HepG2 (cell line): ENCODE results near the gene TSPAN2. TPM values are rescaled to one million over a fixed set of nuclear protein-coding genes. Genes with fewer than 3 reads are reported as not detected.

Experiments
- ATAC-seq: fragments of 200-7000 bp; cut with Tn5 transposase; 3 replicates; pipeline ENCODE4 v1.9.1; 2020; ENCODE audit warnings: mild to moderate bottlenecking, moderate library complexity
- BruUV-seq: library from RNA; stranded (reverse); fragments of 400-500 nt; replicated peaks from 2 replicates; lab custom pipeline; 2021; lab: Mats Ljungman, UMichigan
- CTCF ChIA-PET: fragments of 300-600 bp; formaldehyde crosslinking; extraction: SDS; loops from one replicate; lab custom pipeline; 2021; ENCODE audit warnings: low total read pairs, inconsistent platforms, low intra/inter-chr PET ratio; lab: Yijun Ruan, JAX
- POLR2A ChIA-PET: fragments of 350-600 bp; sonication (Branson Sonifier 250); formaldehyde crosslinking; loops from one replicate; lab custom pipeline; 2020; ENCODE audit warnings: antibody characterized with exemption, inconsistent platforms; lab: Yijun Ruan, JAX
- DNase-seq: peaks from one replicate; pipeline ENCODE4 v3.0.0-alpha.2; 2015; ENCODE audit warnings: low spot score
- FAIRE-seq: peaks from 3 replicates; lab custom pipeline; 2011; peaks lifted over from hg19 to GRCh38; lab: Jason Lieb, UNC
- H2AFZ ChIP-seq: one replicate; pipeline ENCODE4 v1.6.1; 2011; ENCODE audit warnings: low read length, inconsistent platforms
- H3K27ac ChIP-seq: fragments of 300-600 bp; 3 replicates; pipeline ENCODE4 v1.8.0; 2011; ENCODE audit warnings: mixed run types, mild to moderate bottlenecking, mixed read lengths, low read length, inconsistent platforms; ENCODE audit not compliant: insufficient read depth; ENCODE audit errors: extremely low read length
- H3K27me3 ChIP-seq, 2 experiments: fragments of 200-600 bp in 1 of 2; 2 replicates in 1 of 2; 3 replicates in 1 of 2; pipeline versions ENCODE4 v1.6.0 to v1.8.0; 2011; ENCODE audit warnings: low read length in 2 of 2, mild to moderate bottlenecking in 2 of 2, moderate library complexity in 2 of 2, inconsistent platforms in 1 of 2; ENCODE audit not compliant: insufficient read depth in 2 of 2, control insufficient read depth in 1 of 2
- H3K36me3 ChIP-seq, 2 experiments: fragments of 200-600 bp in 1 of 2; replicated peaks in 1 of 2; 2 replicates in 1 of 2; 3 replicates in 1 of 2; pipeline versions ENCODE4 v1.5.1 to v1.8.0; 2011; ENCODE audit warnings: low read length in 2 of 2, inconsistent platforms in 1 of 2; ENCODE audit not compliant: insufficient read depth in 2 of 2, control insufficient read depth in 1 of 2
- H3K4me1 ChIP-seq: 2 replicates; pipeline ENCODE4 v1.5.1; 2012; ENCODE audit warnings: low read length, inconsistent platforms; ENCODE audit not compliant: insufficient read depth
- H3K4me2 ChIP-seq: 2 replicates; pipeline ENCODE4 v1.6.0; 2011; ENCODE audit warnings: low read depth, low read length, inconsistent platforms
- H3K4me3 ChIP-seq, 3 experiments: fragments of 200-600 bp in 1 of 3; sonication (generic), shearing (Covaris generic) in 1 of 3; replicated peaks in 1 of 3; 2 replicates each; pipeline ENCODE4 v1.5.1; 2011 to 2016; ENCODE audit warnings: low read length in 3 of 3, inconsistent platforms in 2 of 3, low read depth in 2 of 3, mild to moderate bottlenecking in 2 of 3, control low read depth in 1 of 3, mixed read lengths in 1 of 3; ENCODE audit not compliant: insufficient read depth in 1 of 3
- H3K79me2 ChIP-seq: one replicate; pipeline ENCODE4 v1.6.1; 2011; ENCODE audit warnings: low read length, inconsistent platforms; ENCODE audit not compliant: insufficient read depth
- H3K9ac ChIP-seq: 2 replicates; pipeline ENCODE4 v1.6.0; 2011; ENCODE audit warnings: mild to moderate bottlenecking, low read depth, low read length, inconsistent platforms; ENCODE audit not compliant: insufficient read depth
- H3K9me3 ChIP-seq: 2 replicates; pipeline ENCODE4 v1.5.1; 2012; ENCODE audit warnings: mild to moderate bottlenecking, low read length
- H4K20me1 ChIP-seq: 2 replicates; pipeline ENCODE4 v1.6.0; 2011; ENCODE audit warnings: inconsistent platforms, mild to moderate bottlenecking, low read length, moderate library complexity; ENCODE audit not compliant: insufficient read depth
- CBX2 ChIP-seq, 2 experiments: fragments of 200-600 bp in 1 of 2; sonication (generic); formaldehyde crosslinking in 1 of 2; IDR thresholded peaks; 2 replicates each; pipeline versions ENCODE4 v1.7.0 to v1.8.1; 2018 to 2022; ENCODE audit warnings: low read depth in 2 of 2, low read length in 1 of 2, mild to moderate bottlenecking in 1 of 2, missing genetic modification reagents in 1 of 2
- HES4 ChIP-seq: sonication (generic); formaldehyde crosslinking; IDR thresholded peaks from 2 replicates; pipeline ENCODE4 v1.9.0; 2021; ENCODE audit warnings: mild to moderate bottlenecking, missing genetic modification reagents, borderline replicate concordance
- SATB2 ChIP-seq: sonication (generic); formaldehyde crosslinking; IDR thresholded peaks from 2 replicates; pipeline ENCODE4 v1.5.0; 2020; ENCODE audit warnings: missing genetic modification reagents
- SP140L ChIP-seq: sonication (generic); formaldehyde crosslinking; IDR thresholded peaks from 2 replicates; pipeline ENCODE4 v1.4.0; 2020; ENCODE audit warnings: missing genetic modification reagents, borderline replicate concordance
- TFE3 ChIP-seq: IDR thresholded peaks from 2 replicates; pipeline ENCODE4 v1.6.1; 2016
- ZBTB3 ChIP-seq: sonication (generic); formaldehyde crosslinking; IDR thresholded peaks from 2 replicates; pipeline ENCODE4 v1.4.0; 2020; ENCODE audit warnings: low read depth, mild to moderate bottlenecking, moderate library complexity, missing genetic modification reagents, borderline replicate concordance
- ZNF18 ChIP-seq: sonication (generic); formaldehyde crosslinking; IDR thresholded peaks from 2 replicates; pipeline ENCODE4 v1.8.0; 2022; ENCODE audit warnings: mild to moderate bottlenecking, missing genetic modification reagents; ENCODE audit not compliant: insufficient replicate concordance
- ZNF749 ChIP-seq: sonication (generic); formaldehyde crosslinking; IDR thresholded peaks from 2 replicates; pipeline ENCODE4 v1.8.0; 2022; ENCODE audit warnings: mild to moderate bottlenecking, missing genetic modification reagents, moderate library complexity, borderline replicate concordance
- WGBS: methylation state at CpG from one replicate; pipeline ENCODE4 v1.1.6; 2017; ENCODE audit warnings: low lambda C conversion rate; 5-methylcytosine and 5-hydroxymethylcytosine counted together
- in situ Hi-C: cut with HindIII; loops from 2 replicates; pipeline ENCODE4 v1.10.0; 2017; ENCODE audit warnings: low pct_unique_long_range_greater_than_20kb; ENCODE audit not compliant: extremely low pct_ligation_motif_present
- intact Hi-C: fragments of 100-400 bp; cut with micrococcal nuclease; formaldehyde crosslinking; loops from one replicate; pipeline ENCODE4 v1.10.0; 2022; ENCODE audit not compliant: unreplicated experiment
- polyA plus RNA-seq, 8 experiments: library from polyadenylated mRNA; depleted of rRNA in 3 of 8; stranded (reverse) in 7 of 8; unstranded in 1 of 8; fragments of >200 nt; fragmentation: Illumina TruSeq in 4 of 8; extraction: Trizol in 4 of 8; gene quantifications; 2 replicates each; pipeline versions ENCODE4 v1.2.1 to v1.2.3, GENCODE V29; 2011 to 2016; ENCODE audit warnings: low read depth in 4 of 8, missing spikeins in 1 of 8, mixed read lengths in 1 of 8; ENCODE audit not compliant: insufficient read depth in 1 of 8
- total RNA-seq, 5 experiments: library from RNA; depleted of rRNA; stranded (reverse); fragments of >200 nt; fragmentation: Illumina TruSeq; extraction: Trizol; gene quantifications; 2 replicates each; pipeline ENCODE4 v1.2.3, GENCODE V29; 2016; ENCODE audit warnings: low read depth in 1 of 5
- TF ChIP-seq, protein P1 (sequence below): IDR thresholded peaks from 2 replicates; pipeline ENCODE4 v1.6.1; 2016; ENCODE audit warnings: low read depth, missing genetic modification reagents, missing compliant biosample characterization

TSPAN2 gene
- total and polyA plus RNA-seq, 2 of the 13 experiments (the other 11 are each of a cell fraction or from before 2014, with no cell fraction given): not detected

DNA sequence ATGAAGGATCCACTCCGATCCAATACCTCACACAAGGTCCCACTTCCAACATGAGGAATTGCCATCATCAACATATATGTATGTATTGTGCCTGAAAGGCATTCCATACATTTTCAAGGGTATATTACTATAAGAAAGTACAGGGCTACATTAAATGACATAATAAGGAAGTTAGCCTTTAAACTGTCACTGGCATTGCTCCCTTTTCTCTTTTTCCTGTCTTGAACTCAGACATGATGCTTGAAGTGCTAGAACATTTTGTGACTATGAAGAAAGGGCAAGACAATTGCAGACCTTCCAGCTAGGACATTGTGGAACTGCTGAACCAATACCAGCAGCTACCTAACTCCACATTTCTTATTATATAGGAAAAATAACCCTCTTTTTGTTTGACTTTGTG, 2.9 kb upstream of the TSPAN2 start:
- Histone ChIP-seq H3K27ac (no peak overlapping the region), H3K9ac (no peak overlapping the region), H3K27me3 (peaks cover 2 to 22% of the 10 kb centered on the region in 2 experiments), H4K20me1 (no peaks in the 10 kb centered on the region), H3K79me2 (no peaks in the 10 kb centered on the region), H2AFZ (no peak overlapping the region), H3K4me1 (no peaks in the 10 kb centered on the region), H3K4me2 (no peak overlapping the region), H3K36me3 (no peaks in the 10 kb centered on the region), H3K4me3 (no peak overlapping the region), H3K9me3 (no peaks in the 10 kb centered on the region)
- no peak for ATAC-seq
- DNase-seq: no peak
- intact Hi-C loops: no loop called here
- POLR2A ChIA-PET: no interaction called here
- CTCF ChIA-PET: no interaction called here
- no peak for TF ChIP-seq ZNF18 (CRISPR knock-in tag)
- BruUV-seq: no TSS peak
- FAIRE-seq: no peak
- in situ Hi-C loops: no loop called here
- 67% methylated on average over 1 of the region's 1 CpG for WGBS

DNA sequence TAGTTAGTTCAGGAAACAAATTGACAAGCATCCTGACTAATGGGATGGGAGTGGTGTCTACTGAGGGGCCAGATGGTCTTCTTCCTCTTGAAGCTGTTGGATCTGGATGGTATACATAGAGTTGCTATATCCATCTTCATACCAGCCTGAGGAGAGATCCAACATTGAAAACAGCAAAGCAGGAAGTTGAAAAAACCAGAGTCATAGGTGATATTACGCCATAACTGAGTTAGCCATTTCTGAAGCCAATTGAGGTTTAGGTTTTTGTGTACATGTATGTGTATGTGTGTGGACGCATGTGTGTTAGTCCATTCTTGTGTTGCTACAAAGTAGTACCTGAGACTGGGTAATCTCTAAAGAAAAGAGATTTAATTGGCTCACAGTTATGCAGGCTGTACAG, 2.3 kb upstream of the TSPAN2 start:
- Histone ChIP-seq H3K4me1 (no peaks in the 10 kb centered on the region), H3K9me3 (no peaks in the 10 kb centered on the region), H3K36me3 (no peaks in the 10 kb centered on the region), H3K4me2 (no peak overlapping the region), H4K20me1 (no peaks in the 10 kb centered on the region), H3K4me3 (no peak overlapping the region), H3K27ac (no peak overlapping the region), H2AFZ (no peak overlapping the region), H3K79me2 (no peaks in the 10 kb centered on the region), H3K9ac (no peak overlapping the region), H3K27me3 (peaks cover 2 to 22% of the 10 kb centered on the region in 2 experiments)
- intact Hi-C loops (no loop called here), in situ Hi-C loops (no loop called here)
- no TSS peak for BruUV-seq
- CTCF ChIA-PET: no interaction called here
- WGBS: 38% methylated on average over 2 of the region's 2 CpGs
- ATAC-seq: no peak
- DNase-seq: no peak
- FAIRE-seq: no peak
- POLR2A ChIA-PET: no interaction called here
- TF ChIP-seq, protein P1, sequence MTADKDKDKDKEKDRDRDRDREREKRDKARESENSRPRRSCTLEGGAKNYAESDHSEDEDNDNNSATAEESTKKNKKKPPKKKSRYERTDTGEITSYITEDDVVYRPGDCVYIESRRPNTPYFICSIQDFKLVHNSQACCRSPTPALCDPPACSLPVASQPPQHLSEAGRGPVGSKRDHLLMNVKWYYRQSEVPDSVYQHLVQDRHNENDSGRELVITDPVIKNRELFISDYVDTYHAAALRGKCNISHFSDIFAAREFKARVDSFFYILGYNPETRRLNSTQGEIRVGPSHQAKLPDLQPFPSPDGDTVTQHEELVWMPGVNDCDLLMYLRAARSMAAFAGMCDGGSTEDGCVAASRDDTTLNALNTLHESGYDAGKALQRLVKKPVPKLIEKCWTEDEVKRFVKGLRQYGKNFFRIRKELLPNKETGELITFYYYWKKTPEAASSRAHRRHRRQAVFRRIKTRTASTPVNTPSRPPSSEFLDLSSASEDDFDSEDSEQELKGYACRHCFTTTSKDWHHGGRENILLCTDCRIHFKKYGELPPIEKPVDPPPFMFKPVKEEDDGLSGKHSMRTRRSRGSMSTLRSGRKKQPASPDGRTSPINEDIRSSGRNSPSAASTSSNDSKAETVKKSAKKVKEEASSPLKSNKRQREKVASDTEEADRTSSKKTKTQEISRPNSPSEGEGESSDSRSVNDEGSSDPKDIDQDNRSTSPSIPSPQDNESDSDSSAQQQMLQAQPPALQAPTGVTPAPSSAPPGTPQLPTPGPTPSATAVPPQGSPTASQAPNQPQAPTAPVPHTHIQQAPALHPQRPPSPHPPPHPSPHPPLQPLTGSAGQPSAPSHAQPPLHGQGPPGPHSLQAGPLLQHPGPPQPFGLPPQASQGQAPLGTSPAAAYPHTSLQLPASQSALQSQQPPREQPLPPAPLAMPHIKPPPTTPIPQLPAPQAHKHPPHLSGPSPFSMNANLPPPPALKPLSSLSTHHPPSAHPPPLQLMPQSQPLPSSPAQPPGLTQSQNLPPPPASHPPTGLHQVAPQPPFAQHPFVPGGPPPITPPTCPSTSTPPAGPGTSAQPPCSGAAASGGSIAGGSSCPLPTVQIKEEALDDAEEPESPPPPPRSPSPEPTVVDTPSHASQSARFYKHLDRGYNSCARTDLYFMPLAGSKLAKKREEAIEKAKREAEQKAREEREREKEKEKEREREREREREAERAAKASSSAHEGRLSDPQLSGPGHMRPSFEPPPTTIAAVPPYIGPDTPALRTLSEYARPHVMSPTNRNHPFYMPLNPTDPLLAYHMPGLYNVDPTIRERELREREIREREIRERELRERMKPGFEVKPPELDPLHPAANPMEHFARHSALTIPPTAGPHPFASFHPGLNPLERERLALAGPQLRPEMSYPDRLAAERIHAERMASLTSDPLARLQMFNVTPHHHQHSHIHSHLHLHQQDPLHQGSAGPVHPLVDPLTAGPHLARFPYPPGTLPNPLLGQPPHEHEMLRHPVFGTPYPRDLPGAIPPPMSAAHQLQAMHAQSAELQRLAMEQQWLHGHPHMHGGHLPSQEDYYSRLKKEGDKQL (CRISPR knock-in tag): no peak
- TF ChIP-seq HES4 (CRISPR knock-in tag): no peak
- no peak for TF ChIP-seq SP140L (CRISPR knock-in tag)
- no peak for TF ChIP-seq ZNF749 (CRISPR knock-in tag)
- no peak for TF ChIP-seq CBX2 (IDR thresholded peaks at IDR 0.05; ENCODE audit: low read depth, low read length)
- TF ChIP-seq CBX2 (CRISPR knock-in tag; IDR thresholded peaks at IDR 0.05; ENCODE audit: low read depth): no peak
- TF ChIP-seq ZBTB3 (CRISPR knock-in tag): no peak
- no peak for TF ChIP-seq TFE3 (CRISPR knock-in tag)
- TF ChIP-seq SATB2: no peak
